ENCODE data around the gene ZFYVE21. TPM values are rescaled to one million over a fixed set of nuclear protein-coding genes. Genes with fewer than 3 reads are reported as not detected.

ZFYVE21 gene
- total and polyA plus RNA-seq, 2 donors from 2014 or later, result 67.8 to 70.9 TPM

DNA sequence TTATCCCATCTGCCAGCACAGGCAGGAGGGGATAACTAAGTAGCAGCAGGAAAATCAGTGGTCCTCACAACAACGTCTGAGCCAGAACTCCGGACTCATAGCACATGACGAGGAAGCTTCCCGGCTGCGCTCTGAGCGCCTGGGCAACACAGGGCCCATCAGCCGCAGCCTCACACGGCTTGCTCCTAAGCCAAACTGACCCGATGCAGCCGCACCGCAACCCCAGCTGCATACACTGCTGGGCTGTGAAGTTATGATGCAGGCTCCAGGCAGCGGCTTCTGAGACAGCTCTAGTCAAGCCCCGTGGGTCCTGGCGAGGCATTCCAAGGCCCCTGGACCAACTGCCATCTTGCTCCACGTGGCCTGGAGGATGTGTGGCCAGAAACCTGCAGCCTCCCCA lies 28.1 kb downstream of the ZFYVE21 start:
- TF ChIP-seq, protein P1, sequence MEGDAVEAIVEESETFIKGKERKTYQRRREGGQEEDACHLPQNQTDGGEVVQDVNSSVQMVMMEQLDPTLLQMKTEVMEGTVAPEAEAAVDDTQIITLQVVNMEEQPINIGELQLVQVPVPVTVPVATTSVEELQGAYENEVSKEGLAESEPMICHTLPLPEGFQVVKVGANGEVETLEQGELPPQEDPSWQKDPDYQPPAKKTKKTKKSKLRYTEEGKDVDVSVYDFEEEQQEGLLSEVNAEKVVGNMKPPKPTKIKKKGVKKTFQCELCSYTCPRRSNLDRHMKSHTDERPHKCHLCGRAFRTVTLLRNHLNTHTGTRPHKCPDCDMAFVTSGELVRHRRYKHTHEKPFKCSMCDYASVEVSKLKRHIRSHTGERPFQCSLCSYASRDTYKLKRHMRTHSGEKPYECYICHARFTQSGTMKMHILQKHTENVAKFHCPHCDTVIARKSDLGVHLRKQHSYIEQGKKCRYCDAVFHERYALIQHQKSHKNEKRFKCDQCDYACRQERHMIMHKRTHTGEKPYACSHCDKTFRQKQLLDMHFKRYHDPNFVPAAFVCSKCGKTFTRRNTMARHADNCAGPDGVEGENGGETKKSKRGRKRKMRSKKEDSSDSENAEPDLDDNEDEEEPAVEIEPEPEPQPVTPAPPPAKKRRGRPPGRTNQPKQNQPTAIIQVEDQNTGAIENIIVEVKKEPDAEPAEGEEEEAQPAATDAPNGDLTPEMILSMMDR (IDR thresholded peaks at IDR 0.05; ENCODE audit: borderline replicate concordance, extremely low read depth, insufficient read depth), result no peak
- DNase-seq, result peak in 1 of 5 donors; percentile 63
- no peak for FAIRE-seq
- intact Hi-C loops (cut with DNase I), result no loop called here
- H3K4me1 ChIP-seq (ENCODE audit: control insufficient read depth in 2 of 3, insufficient read depth in 2 of 3, low read depth in 1 of 3, low read length in 3 of 3), result peaks cover 0 to 5% (median 3%) of the 10 kb centered on the region in 3 donors
- no peak overlapping the region for H3K4me3 ChIP-seq (ENCODE audit: low read length in 3 of 3)
- no peaks in the 10 kb centered on the region for H3K27me3 ChIP-seq (ENCODE audit: control insufficient read depth, insufficient read depth, low read length)
- peaks cover 0 to 30% (median 11%) of the 10 kb centered on the region in 3 donors for H3K36me3 ChIP-seq (ENCODE audit: control insufficient read depth in 2 of 3, insufficient read depth in 3 of 3, low read length in 3 of 3)
- no peak overlapping the region for H3K9ac ChIP-seq (ENCODE audit: low read length in 3 of 3)
- H3K27ac ChIP-seq (ENCODE audit: low read depth in 2 of 2, low read length in 2 of 2), result no peak overlapping the region
- H3K9me3 ChIP-seq (ENCODE audit: control insufficient read depth in 2 of 3, insufficient read depth in 1 of 3, low read length in 3 of 3), result no peaks in the 10 kb centered on the region

GRCh38 chr14:103744621-103745395 lies 29.2 kb downstream of the ZFYVE21 start:
- Histone ChIP-seq H3K4me1 (ENCODE audit: control insufficient read depth in 2 of 3, insufficient read depth in 2 of 3, low read depth in 1 of 3, low read length in 3 of 3) (peaks cover 0 to 5% (median 3%) of the 10 kb centered on the region in 3 donors), H3K27ac (ENCODE audit: low read depth in 2 of 2, low read length in 2 of 2) (no peak overlapping the region), H3K9ac (ENCODE audit: low read length in 3 of 3) (no peak overlapping the region), H3K4me3 (ENCODE audit: low read length in 3 of 3) (no peak overlapping the region), H3K36me3 (ENCODE audit: control insufficient read depth in 2 of 3, insufficient read depth in 3 of 3, low read length in 3 of 3) (peaks cover 0 to 22% (median 9%) of the 10 kb centered on the region in 3 donors), H3K27me3 (ENCODE audit: control insufficient read depth, insufficient read depth, low read length) (no peaks in the 10 kb centered on the region), H3K9me3 (ENCODE audit: control insufficient read depth in 2 of 3, insufficient read depth in 1 of 3, low read length in 3 of 3) (no peaks in the 10 kb centered on the region)
- FAIRE-seq, result no peak
- intact Hi-C loops (cut with DNase I), result no loop called here
- TF ChIP-seq, protein P1 (IDR thresholded peaks at IDR 0.05; ENCODE audit: borderline replicate concordance, extremely low read depth, insufficient read depth), result no peak
- DNase-seq, result no peak

DNA sequence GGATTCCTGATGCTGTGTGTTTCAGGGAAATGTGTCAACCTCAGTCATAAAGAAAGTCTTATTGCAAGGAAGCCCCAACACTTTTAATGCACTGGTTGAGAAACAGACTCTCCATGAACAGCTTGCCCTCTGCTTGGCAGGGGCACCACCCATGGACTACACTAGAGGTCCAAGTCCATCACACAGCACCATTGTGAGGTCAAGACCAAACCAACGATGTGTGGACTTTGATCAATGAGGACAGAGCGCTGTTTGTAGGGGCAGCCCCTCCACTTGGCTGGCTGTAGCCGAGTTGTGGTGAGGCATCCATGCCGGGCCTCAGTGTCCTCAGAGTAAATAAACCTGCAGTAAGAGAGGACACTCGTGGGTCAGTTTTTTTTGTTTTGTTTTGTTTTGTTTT lies 29.8 kb downstream of the ZFYVE21 start:
- FAIRE-seq (no peak), DNase-seq (no peak)
- TF ChIP-seq, protein P1 (IDR thresholded peaks at IDR 0.05; ENCODE audit: borderline replicate concordance, extremely low read depth, insufficient read depth), result no peak
- H3K4me1 ChIP-seq (ENCODE audit: control insufficient read depth in 2 of 3, insufficient read depth in 2 of 3, low read depth in 1 of 3, low read length in 3 of 3), result peaks cover 0 to 5% (median 3%) of the 10 kb centered on the region in 3 donors
- H3K9me3 ChIP-seq (ENCODE audit: control insufficient read depth in 2 of 3, insufficient read depth in 1 of 3, low read length in 3 of 3), result no peaks in the 10 kb centered on the region
- intact Hi-C loops (cut with DNase I), result no loop called here
- no peaks in the 10 kb centered on the region for H3K27me3 ChIP-seq (ENCODE audit: control insufficient read depth, insufficient read depth, low read length)
- no peak overlapping the region for H3K27ac ChIP-seq (ENCODE audit: low read depth in 2 of 2, low read length in 2 of 2)
- H3K9ac ChIP-seq (ENCODE audit: low read length in 3 of 3), result no peak overlapping the region
- peaks cover 0 to 16% (median 13%) of the 10 kb centered on the region in 3 donors for H3K36me3 ChIP-seq (ENCODE audit: control insufficient read depth in 2 of 3, insufficient read depth in 3 of 3, low read length in 3 of 3)
- no peak overlapping the region for H3K4me3 ChIP-seq (ENCODE audit: low read length in 3 of 3)
